KMS-11 (cell line): ENCODE measurements around the gene PAPSS2.

Experiments used
- H2AFZ ChIP-seq: fragments of 200-600 bp; sonication (generic); 2 replicates; pipeline ENCODE4 v1.6.1; 2016; ENCODE audit warnings: antibody characterized with exemption, mixed run types, low read depth
- H3K27ac ChIP-seq: fragments of 200-600 bp; sonication (generic); 2 replicates; pipeline ENCODE4 v1.6.1; 2016; ENCODE audit warnings: mild to moderate bottlenecking, mixed run types
- H3K27me3 ChIP-seq: fragments of 200-600 bp; sonication (generic); 2 replicates; pipeline ENCODE4 v1.6.1; 2017; ENCODE audit warnings: mild to moderate bottlenecking, low read depth, mixed run types, moderate library complexity; ENCODE audit not compliant: insufficient read depth
- H3K36me3 ChIP-seq: fragments of 200-600 bp; sonication (generic); 2 replicates; pipeline ENCODE4 v1.6.1; 2017; ENCODE audit warnings: mild to moderate bottlenecking, mixed run types; ENCODE audit not compliant: insufficient read depth
- H3K4me1 ChIP-seq: fragments of 200-600 bp; sonication (generic); 2 replicates; pipeline ENCODE4 v1.6.1; 2016; ENCODE audit warnings: mild to moderate bottlenecking, low read depth, mixed run types; ENCODE audit not compliant: poor library complexity, severe bottlenecking
- H3K4me2 ChIP-seq: fragments of 200-600 bp; sonication (generic); 2 replicates; pipeline ENCODE4 v1.7.0; 2016; ENCODE audit warnings: mild to moderate bottlenecking, mixed run types
- H3K4me3 ChIP-seq: fragments of 200-600 bp; sonication (generic); IDR thresholded peaks from 2 replicates; pipeline ENCODE4 v1.6.1; 2017; ENCODE audit warnings: low read depth, low read length, mixed read lengths; ENCODE audit not compliant: insufficient read depth
- H3K79me2 ChIP-seq: fragments of 200-600 bp; sonication (generic); 2 replicates; pipeline ENCODE4 v1.6.1; 2016; ENCODE audit warnings: low read depth, mixed run types; ENCODE audit not compliant: insufficient read depth
- H3K9ac ChIP-seq: fragments of 200-600 bp; sonication (generic); 2 replicates; pipeline ENCODE4 v1.6.1; 2016; ENCODE audit warnings: mild to moderate bottlenecking, mixed run types
- H4K20me1 ChIP-seq: fragments of 200-600 bp; sonication (generic); 2 replicates; pipeline ENCODE4 v1.6.1; 2016; ENCODE audit warnings: mild to moderate bottlenecking, mixed run types; ENCODE audit not compliant: insufficient read depth
- TF ChIP-seq, protein P1 (sequence below): fragments of 200-600 bp; sonication (generic); conservative IDR thresholded peaks from 2 replicates; pipeline ENCODE4 v1.6.1; 2017; ENCODE audit warnings: low read depth, mild to moderate bottlenecking, antibody characterized with exemption, low read length, moderate library complexity, mixed read lengths

The PAPSS2 gene

DNA sequence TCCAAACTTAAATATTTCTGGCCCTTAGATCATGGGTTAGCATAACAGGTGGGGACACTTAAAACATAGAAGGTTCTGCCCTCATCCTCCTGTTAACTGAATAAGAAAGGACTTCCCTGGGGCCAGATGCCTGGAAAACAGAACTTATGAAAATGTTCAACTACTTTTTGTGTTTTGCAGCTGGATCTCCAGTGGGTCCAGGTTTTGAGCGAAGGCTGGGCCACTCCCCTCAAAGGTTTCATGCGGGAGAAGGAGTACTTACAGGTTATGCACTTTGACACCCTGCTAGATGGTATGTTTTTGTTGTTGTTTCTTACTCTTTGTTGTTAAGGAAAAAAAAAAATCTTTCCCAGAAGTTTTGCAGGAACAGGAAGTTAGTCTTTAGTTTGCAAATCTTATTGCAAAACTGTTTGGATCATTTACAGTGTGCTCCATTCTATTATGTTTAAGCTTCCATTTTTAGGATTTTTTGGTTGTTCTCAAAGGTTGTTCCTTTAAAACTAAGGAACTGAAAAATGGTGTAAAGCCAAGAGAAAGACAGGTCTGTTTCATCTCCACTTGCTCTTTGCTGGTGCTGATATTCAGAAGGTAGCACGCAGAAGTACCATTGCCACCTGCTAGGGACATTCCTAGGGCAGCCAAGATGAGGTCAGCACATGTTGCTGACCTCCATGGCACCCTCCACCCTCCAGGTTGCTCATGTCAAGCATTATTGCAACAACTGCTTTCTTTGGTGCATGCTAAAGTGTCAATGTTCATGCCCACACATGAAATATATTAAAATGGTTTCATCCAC, 56.1 kb downstream of the PAPSS2 start:
- Histone ChIP-seq H3K4me1 (no peaks in the 10 kb centered on the region), H2AFZ (no peak overlapping the region), H3K9ac (no peak overlapping the region), H3K27ac (no peak overlapping the region), H3K36me3 (no peaks in the 10 kb centered on the region), H4K20me1 (no peaks in the 10 kb centered on the region), H3K4me2 (no peak overlapping the region), H3K4me3 (no peak overlapping the region), H3K27me3 (no peaks in the 10 kb centered on the region), H3K79me2 (no peaks in the 10 kb centered on the region)
- TF ChIP-seq, protein P1, sequence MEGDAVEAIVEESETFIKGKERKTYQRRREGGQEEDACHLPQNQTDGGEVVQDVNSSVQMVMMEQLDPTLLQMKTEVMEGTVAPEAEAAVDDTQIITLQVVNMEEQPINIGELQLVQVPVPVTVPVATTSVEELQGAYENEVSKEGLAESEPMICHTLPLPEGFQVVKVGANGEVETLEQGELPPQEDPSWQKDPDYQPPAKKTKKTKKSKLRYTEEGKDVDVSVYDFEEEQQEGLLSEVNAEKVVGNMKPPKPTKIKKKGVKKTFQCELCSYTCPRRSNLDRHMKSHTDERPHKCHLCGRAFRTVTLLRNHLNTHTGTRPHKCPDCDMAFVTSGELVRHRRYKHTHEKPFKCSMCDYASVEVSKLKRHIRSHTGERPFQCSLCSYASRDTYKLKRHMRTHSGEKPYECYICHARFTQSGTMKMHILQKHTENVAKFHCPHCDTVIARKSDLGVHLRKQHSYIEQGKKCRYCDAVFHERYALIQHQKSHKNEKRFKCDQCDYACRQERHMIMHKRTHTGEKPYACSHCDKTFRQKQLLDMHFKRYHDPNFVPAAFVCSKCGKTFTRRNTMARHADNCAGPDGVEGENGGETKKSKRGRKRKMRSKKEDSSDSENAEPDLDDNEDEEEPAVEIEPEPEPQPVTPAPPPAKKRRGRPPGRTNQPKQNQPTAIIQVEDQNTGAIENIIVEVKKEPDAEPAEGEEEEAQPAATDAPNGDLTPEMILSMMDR: no peak

DNA sequence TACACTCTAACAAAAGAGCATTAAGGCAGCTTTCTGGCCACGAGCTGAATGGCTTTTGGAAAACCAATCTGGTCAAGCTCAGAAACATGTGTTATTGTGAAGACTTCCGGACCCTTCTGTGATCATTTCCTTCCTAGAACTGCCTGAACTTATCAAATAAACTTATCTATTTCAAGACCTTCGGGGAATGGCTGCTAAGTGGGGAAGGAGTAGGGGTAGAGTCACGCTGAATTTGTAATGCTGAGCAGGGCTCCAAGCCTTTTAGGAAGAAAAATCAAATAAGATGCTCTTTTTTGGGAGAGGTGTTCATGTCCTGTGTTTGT, 56.6 kb downstream of the PAPSS2 start:
- no peaks in the 10 kb centered on the region for H3K79me2 ChIP-seq
- H2AFZ ChIP-seq: no peak overlapping the region
- H3K9ac ChIP-seq: no peak overlapping the region
- H3K36me3 ChIP-seq: no peaks in the 10 kb centered on the region
- H3K27me3 ChIP-seq: no peaks in the 10 kb centered on the region
- no peaks in the 10 kb centered on the region for H4K20me1 ChIP-seq
- no peak overlapping the region for H3K4me3 ChIP-seq
- no peaks in the 10 kb centered on the region for H3K4me1 ChIP-seq
- H3K4me2 ChIP-seq: no peak overlapping the region
- H3K27ac ChIP-seq: no peak overlapping the region
- TF ChIP-seq, protein P1: no peak

DNA sequence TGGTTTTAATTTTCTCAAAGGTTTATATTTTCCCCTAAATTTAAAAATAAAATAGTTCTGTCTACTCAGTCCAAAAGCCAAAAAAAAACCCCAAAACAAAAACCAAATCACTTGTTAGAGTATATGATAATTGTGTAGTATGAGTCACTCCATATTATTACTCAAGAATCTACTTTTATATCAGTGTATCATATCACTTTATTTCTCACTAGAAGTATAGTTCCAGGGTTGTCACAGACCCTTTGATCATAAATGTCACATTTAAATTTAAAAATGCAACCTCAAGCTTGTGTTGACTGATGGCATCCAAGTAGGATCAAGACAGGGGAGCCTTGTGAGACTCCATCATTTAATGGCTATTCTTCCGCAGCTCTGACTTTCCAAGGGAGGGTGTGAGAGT, 61.0 kb downstream of the PAPSS2 start:
- Histone ChIP-seq H3K36me3 (no peaks in the 10 kb centered on the region), H3K27me3 (no peaks in the 10 kb centered on the region)

GRCh38 chr10:87721781-87722180, 62.1 kb downstream of the PAPSS2 start:
- H2AFZ ChIP-seq: no peak overlapping the region
- no peaks in the 10 kb centered on the region for H3K79me2 ChIP-seq
- no peaks in the 10 kb centered on the region for H3K36me3 ChIP-seq
- no peak overlapping the region for H3K9ac ChIP-seq
- no peaks in the 10 kb centered on the region for H3K27me3 ChIP-seq
- no peak overlapping the region for H3K4me3 ChIP-seq
- no peak overlapping the region for H3K27ac ChIP-seq
- no peaks in the 10 kb centered on the region for H3K4me1 ChIP-seq
- TF ChIP-seq, protein P1: no peak
- no peak overlapping the region for H3K4me2 ChIP-seq
- H4K20me1 ChIP-seq: no peaks in the 10 kb centered on the region

More for the DNA sequence above, 61.0 kb downstream of the PAPSS2 start:
- no peak overlapping the region for H3K9ac ChIP-seq
- H3K4me2 ChIP-seq: no peak overlapping the region
- H3K27ac ChIP-seq: no peak overlapping the region
- H3K4me3 ChIP-seq: no peak overlapping the region
- TF ChIP-seq, protein P1: no peak
- H3K79me2 ChIP-seq: no peaks in the 10 kb centered on the region
- no peaks in the 10 kb centered on the region for H4K20me1 ChIP-seq
- H3K4me1 ChIP-seq: no peaks in the 10 kb centered on the region
- H2AFZ ChIP-seq: no peak overlapping the region
